Spleen (tissue), 11 donors: Measurements from ENCODE around the gene PSMA7. TPM values are rescaled to one million over a fixed set of nuclear protein-coding genes. Genes with fewer than 3 reads are reported as not detected.
A peak's percentile ranks its signal among the peaks of the same experiment; 100 is the strongest.

Source experiments
- DNase-seq: peaks from one replicate; pipeline ENCODE4 v3.0.0-alpha.2; 2020
- H3K27ac ChIP-seq, 8 donors: fragments of 200-600 bp; sonication (generic) in 7 of 8; 1 replicate in 4 of 8; 2 replicates in 4 of 8; pipeline versions ENCODE4 v1.5.0 to v1.8.0; 2016 to 2021; ENCODE audit warnings: inconsistent platforms in 4 of 8, mild to moderate bottlenecking in 4 of 8, moderate library complexity in 1 of 8
- H3K27me3 ChIP-seq, 7 donors: fragments of 200-600 bp; sonication (generic) in 6 of 7; replicated peaks in 1 of 7; 1 replicate in 4 of 7; 2 replicates in 3 of 7; pipeline versions ENCODE4 v1.5.0 to v1.8.0; 2016 to 2021; ENCODE audit warnings: inconsistent platforms in 3 of 7, mild to moderate bottlenecking in 1 of 7
- H3K36me3 ChIP-seq, 6 donors: fragments of 200-600 bp; sonication (generic) in 5 of 6; 1 replicate in 4 of 6; 2 replicates in 2 of 6; pipeline versions ENCODE4 v1.5.0 to v1.8.0; 2016 to 2021; ENCODE audit warnings: inconsistent platforms in 2 of 6
- H3K4me1 ChIP-seq, 6 donors: fragments of 200-600 bp; sonication (generic) in 5 of 6; 1 replicate in 3 of 6; 2 replicates in 3 of 6; pipeline versions ENCODE4 v1.5.0 to v1.8.0; 2016 to 2021; ENCODE audit warnings: inconsistent platforms in 3 of 6
- H3K4me3 ChIP-seq, 8 donors: fragments of 200-600 bp; sonication (generic) in 7 of 8; 1 replicate in 4 of 8; 2 replicates in 4 of 8; pipeline versions ENCODE4 v1.5.0 to v1.8.0; 2016 to 2021; ENCODE audit warnings: inconsistent platforms in 4 of 8, mild to moderate bottlenecking in 4 of 8, moderate library complexity in 2 of 8
- H3K9me3 ChIP-seq, 8 donors: fragments of 200-600 bp; sonication (generic) in 7 of 8; 1 replicate in 4 of 8; 2 replicates in 4 of 8; pipeline versions ENCODE4 v1.5.0 to v1.8.0; 2016 to 2021; ENCODE audit warnings: inconsistent platforms in 4 of 8
- CTCF ChIP-seq, 11 experiments: fragments of 200-600 bp in 7 of 11; fragments of 450-650 bp in 4 of 11; sonication (generic) in 4 of 11; IDR thresholded peaks in 8 of 11; conservative IDR thresholded peaks in 3 of 11; 1 replicate in 7 of 11; 2 replicates in 4 of 11; pipeline versions ENCODE4 v1.4.0 to v1.8.0; 2016 to 2021; ENCODE audit warnings: antibody characterized with exemption in 11 of 11, inconsistent platforms in 4 of 11, mild to moderate bottlenecking in 1 of 11
- POLR2A ChIP-seq, 3 donors: fragments of 450-650 bp; IDR thresholded peaks; one replicate each; pipeline ENCODE4 v1.5.1; 2017; ENCODE audit warnings: antibody characterized with exemption in 3 of 3, mild to moderate bottlenecking in 1 of 3
- POLR2AphosphoS5 ChIP-seq, 3 donors: sonication (generic); formaldehyde crosslinking; IDR thresholded peaks; one replicate each; pipeline ENCODE4 v1.5.1; 2017; ENCODE audit warnings: antibody characterized with exemption in 3 of 3
- WGBS, 5 donors: extraction: QIAGEN DNeasy Blood & Tissue Kit in 3 of 5; methylation state at CpG; one replicate each; pipeline versions ENCODE4 v1.1.5 to v1.1.7; 2013 to 2018; 5-methylcytosine and 5-hydroxymethylcytosine counted together
- intact Hi-C: fragments of 100-400 bp; cut with DNase I; formaldehyde crosslinking; loops from one replicate; pipeline ENCODE4 v1.15.0; 2023; ENCODE audit warnings: low total_unique reads
- polyA plus RNA-seq, 3 donors: library from polyadenylated mRNA; stranded (reverse); fragments of 200-250 nt; gene quantifications; one replicate each; pipeline ENCODE4 v1.2.1, GENCODE V29; 2013
- total RNA-seq, 7 donors: library from RNA; depleted of rRNA in 3 of 7; stranded (reverse); fragments of >200 nt in 3 of 7; fragmentation: NEBNext Ultra II Directional in 4 of 7; extraction: Animal tissue kit (Norgen Biotek cat#: 25700) in 4 of 7; gene quantifications; one replicate each; pipeline versions ENCODE4 v1.1.0 to v1.2.1, GENCODE V29; 2016 to 2021
- donor health status: healthy with polysubstance abuse.
- donor health status: DM: no; HTN: no; CAD: no; lungs with moderate emphysema.
- donor health status: DM: no; HTN: no; CAD: no.
- donor health status: Bipolar disorder and iron deficiency.
- donor health status: healthy.
- donor health status: DM: no; HTN: no; CAD: no.
- donor health status: DM: yes; HTN: yes; CAD: no.

PSMA7 gene
- total and polyA plus RNA-seq, 10 donors = 157 to 281 (median 184) TPM

DNA sequence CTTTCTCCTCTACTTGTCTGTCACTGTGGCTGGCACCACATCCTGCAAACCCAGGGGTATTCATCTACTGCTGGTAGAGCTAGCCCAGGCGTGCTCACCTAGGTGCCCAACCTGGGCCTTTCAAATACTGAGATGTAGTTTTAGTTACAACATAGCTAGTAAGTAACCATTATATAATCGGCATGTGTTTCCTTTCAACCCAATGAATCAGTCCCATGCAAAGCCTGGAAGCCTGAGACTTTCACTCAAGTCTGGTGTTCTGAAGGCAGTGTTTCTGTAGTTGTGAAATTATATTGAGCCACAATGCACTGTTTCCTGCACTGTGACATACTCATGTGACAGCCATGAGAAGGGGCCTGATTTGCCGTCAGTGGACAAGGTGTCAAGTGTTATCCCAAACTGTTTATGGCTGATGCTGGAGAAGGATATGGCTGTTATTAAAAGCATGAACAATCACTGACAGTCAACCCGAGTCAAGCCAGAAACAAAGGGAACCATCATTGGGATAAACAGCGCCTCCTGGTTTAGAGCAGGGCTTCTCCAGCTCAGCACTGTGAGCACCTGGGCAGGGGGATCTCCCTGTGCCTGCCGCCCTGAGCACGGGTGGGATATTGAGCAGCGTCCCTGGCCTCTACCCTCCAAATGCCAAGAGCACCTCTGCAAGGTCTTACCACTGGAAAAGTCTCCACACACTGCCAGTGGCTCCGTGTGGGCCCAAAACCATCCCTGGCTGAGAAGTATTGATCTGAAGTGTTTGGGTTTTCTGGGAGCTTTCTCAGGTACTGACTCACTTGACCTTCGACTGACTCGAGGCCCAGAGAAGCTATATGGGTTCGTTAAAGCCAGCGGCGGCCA lies 1.6 kb downstream of the PSMA7 start:
- WGBS, 5 donors = 15 to 35% (median 20%) methylated on average over 14 of the region's 14 CpGs
- peak overlapping the region in 7 of 8 donors; percentile 93 to 99 (median 96) for H3K27ac ChIP-seq
- peaks cover 16 to 73% (median 45%) of the 10 kb centered on the region in 6 donors for H3K4me1 ChIP-seq

GRCh38 chr20:62141043-62141396 lies 2.2 kb downstream of the PSMA7 start:
- H3K36me3 ChIP-seq = peaks cover 2 to 52% (median 47%) of the 10 kb centered on the region in 6 donors
- intact Hi-C loops = loop anchor here (5.0 kb wide), 1 partner anchor 41 kb away; the partner anchor contains the start of gene MTG2
- H3K9me3 ChIP-seq = no peaks in the 10 kb centered on the region
- TF ChIP-seq CTCF (IDR thresholded peaks at IDR 0.05 in 8 of 11, conservative IDR thresholded peaks at IDR 0.05 in 3 of 11) (no peak), POLR2A (IDR thresholded peaks at IDR 0.05) (no peak), POLR2AphosphoS5 (IDR thresholded peaks at IDR 0.05) (no peak)
- H3K27ac ChIP-seq = peak overlapping the region in 6 of 8 donors; percentile 10 to 99 (median 96)
- peak overlapping the region in 2 of 8 donors; percentile 81 to 97 for H3K4me3 ChIP-seq
- DNase-seq = no peak
- H3K4me1 ChIP-seq = peaks cover 16 to 76% (median 46%) of the 10 kb centered on the region in 6 donors
- no peaks in the 10 kb centered on the region for H3K27me3 ChIP-seq
- 77 to 89% (median 86%) methylated on average over 7 of the region's 7 CpGs for WGBS, 5 donors

More for the DNA sequence above, 1.6 kb downstream of the PSMA7 start:
- H3K27me3 ChIP-seq = no peaks in the 10 kb centered on the region
- peaks cover 2 to 46% (median 41%) of the 10 kb centered on the region in 6 donors for H3K36me3 ChIP-seq
- DNase-seq = no peak
- peak overlapping the region; percentile 60 to 97 (median 82) for H3K4me3 ChIP-seq
- intact Hi-C loops = loop anchor here (5.0 kb wide), 1 partner anchor 41 kb away; the partner anchor contains the start of gene MTG2
- H3K9me3 ChIP-seq = no peaks in the 10 kb centered on the region
- TF ChIP-seq POLR2AphosphoS5 (IDR thresholded peaks at IDR 0.05) (no peak), CTCF (IDR thresholded peaks at IDR 0.05 in 8 of 11, conservative IDR thresholded peaks at IDR 0.05 in 3 of 11) (peak in 2 of 11 experiments; percentile 14 to 39)

DNA sequence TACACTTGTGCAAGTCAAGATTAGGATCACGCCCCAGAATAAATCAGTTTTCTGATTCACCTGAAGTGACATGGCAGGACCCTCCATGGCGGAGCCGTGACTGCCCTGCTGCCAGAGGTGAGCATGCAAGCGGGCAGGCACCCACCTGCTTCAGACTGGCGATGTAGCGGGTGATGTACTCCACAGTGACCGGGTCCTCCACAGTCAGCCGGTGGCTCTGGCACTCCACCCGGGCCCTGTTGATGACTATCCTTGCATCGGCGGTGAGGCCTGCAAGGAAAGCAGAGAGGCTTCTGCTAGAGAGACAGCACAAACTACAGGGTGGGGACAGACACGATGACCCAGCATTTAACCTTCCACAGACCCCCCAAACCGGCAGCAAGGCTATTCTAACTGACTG lies 3.6 kb downstream of the PSMA7 start:
- TF ChIP-seq CTCF (IDR thresholded peaks at IDR 0.05 in 8 of 11, conservative IDR thresholded peaks at IDR 0.05 in 3 of 11) (no peak), POLR2AphosphoS5 (IDR thresholded peaks at IDR 0.05) (peak in 1 of 3 donors; percentile 58), POLR2A (IDR thresholded peaks at IDR 0.05) (no peak)
- intact Hi-C loops = loop anchor here (5.0 kb wide), 2 partner anchors 43 to 127 kb away; partner anchors contain the start of gene MTG2
- H3K4me1 ChIP-seq = peaks cover 16 to 76% (median 45%) of the 10 kb centered on the region in 6 donors
- no peak overlapping the region for H3K4me3 ChIP-seq
- WGBS, 5 donors = 91 to 97% (median 94%) methylated on average over 12 to 13 of the region's 13 CpGs
- no peaks in the 10 kb centered on the region for H3K9me3 ChIP-seq
- DNase-seq = no peak
- H3K27ac ChIP-seq = peak overlapping the region in 1 of 8 donors; percentile 6
- H3K36me3 ChIP-seq = peaks cover 2 to 66% (median 61%) of the 10 kb centered on the region in 6 donors
- no peaks in the 10 kb centered on the region for H3K27me3 ChIP-seq

- Histone ChIP-seq H3K4me1 (peaks cover 22 to 78% (median 48%) of the 10 kb centered on the region in 6 donors), H3K9me3 (no peaks in the 10 kb centered on the region), H3K27me3 (no peaks in the 10 kb centered on the region), H3K27ac (no peak overlapping the region), H3K4me3 (no peak overlapping the region), H3K36me3 (peaks cover 2 to 73% (median 65%) of the 10 kb centered on the region in 6 donors)
- no peak for DNase-seq
- WGBS, 5 donors = 90 to 97% (median 95%) methylated on average over 10 of the region's 10 CpGs
- no peak for TF ChIP-seq POLR2AphosphoS5 (IDR thresholded peaks at IDR 0.05)
- no peak for TF ChIP-seq CTCF (IDR thresholded peaks at IDR 0.05 in 8 of 11, conservative IDR thresholded peaks at IDR 0.05 in 3 of 11)
- TF ChIP-seq POLR2A (IDR thresholded peaks at IDR 0.05) = no peak
- intact Hi-C loops = loop anchor here (5.0 kb wide), 1 partner anchor 127 kb away; no protein-coding TSS in a partner anchor
Observed at GRCh38 chr20:62138912-62139311, 4.3 kb downstream of the PSMA7 start.
